ENCODE results near the gene DDX19B. TPM values are rescaled to one million over a fixed set of nuclear protein-coding genes. Genes with fewer than 3 reads are reported as not detected.

Gene DDX19B
- total and polyA plus RNA-seq, 8 donors, result 23.5 to 37.5 (median 33.6) TPM

DNA sequence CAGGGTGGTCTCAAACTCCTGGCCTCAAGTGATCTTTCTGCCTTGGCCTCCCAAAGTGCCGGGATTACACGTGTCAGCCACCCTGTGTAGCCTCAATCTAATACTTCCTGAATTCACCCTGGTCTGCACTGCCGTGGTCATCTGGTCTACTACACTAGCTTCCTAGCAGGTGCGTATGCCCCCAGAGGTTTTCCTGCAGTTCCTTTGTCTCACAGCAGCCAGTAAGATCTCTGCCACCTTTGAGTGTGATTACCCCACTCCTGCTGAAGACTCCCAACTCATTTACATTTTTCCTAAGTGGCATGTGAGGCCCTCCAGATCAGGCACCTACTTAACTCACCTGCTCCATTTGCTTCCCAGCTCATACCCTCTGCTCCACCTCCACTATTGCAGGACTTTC lies 42.6 kb downstream of the DDX19B start:
- Histone ChIP-seq H3K4me1 (peaks cover 4 to 8% of the 10 kb centered on the region in 2 donors), H3K27me3 (no peaks in the 10 kb centered on the region), H3K4me3 (no peak overlapping the region), H3K27ac (no peak overlapping the region), H3K36me3 (peaks cover 0 to 8% of the 10 kb centered on the region in 2 donors), H3K9me3 (no peaks in the 10 kb centered on the region)
- intact Hi-C loops (cut with DNase I), result no loop called here
- TF ChIP-seq, protein P1, sequence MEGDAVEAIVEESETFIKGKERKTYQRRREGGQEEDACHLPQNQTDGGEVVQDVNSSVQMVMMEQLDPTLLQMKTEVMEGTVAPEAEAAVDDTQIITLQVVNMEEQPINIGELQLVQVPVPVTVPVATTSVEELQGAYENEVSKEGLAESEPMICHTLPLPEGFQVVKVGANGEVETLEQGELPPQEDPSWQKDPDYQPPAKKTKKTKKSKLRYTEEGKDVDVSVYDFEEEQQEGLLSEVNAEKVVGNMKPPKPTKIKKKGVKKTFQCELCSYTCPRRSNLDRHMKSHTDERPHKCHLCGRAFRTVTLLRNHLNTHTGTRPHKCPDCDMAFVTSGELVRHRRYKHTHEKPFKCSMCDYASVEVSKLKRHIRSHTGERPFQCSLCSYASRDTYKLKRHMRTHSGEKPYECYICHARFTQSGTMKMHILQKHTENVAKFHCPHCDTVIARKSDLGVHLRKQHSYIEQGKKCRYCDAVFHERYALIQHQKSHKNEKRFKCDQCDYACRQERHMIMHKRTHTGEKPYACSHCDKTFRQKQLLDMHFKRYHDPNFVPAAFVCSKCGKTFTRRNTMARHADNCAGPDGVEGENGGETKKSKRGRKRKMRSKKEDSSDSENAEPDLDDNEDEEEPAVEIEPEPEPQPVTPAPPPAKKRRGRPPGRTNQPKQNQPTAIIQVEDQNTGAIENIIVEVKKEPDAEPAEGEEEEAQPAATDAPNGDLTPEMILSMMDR (IDR thresholded peaks at IDR 0.05), result no peak
- DNase-seq (no peak), ATAC-seq (no peak)

DNA sequence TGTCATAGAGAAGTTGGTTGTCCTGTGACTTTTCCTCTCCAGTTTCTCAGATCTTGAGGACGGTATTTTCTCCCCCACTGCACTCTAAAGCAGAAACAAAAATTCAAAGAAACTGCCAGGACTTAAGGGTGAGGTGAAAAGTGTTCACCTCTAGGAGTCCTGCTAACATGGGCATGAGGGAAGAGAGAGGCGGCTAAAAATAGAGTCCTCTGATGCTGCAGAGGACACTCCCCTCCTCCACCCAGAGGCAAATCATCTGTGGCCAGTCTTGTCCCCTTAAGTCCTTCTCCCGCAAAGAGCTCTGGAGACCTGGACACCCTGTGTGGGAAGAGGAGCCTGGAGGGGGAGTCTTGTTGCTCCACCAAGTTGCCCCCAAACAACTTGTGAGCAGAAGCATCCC lies 43.0 kb downstream of the DDX19B start:
- Histone ChIP-seq H3K4me3 (no peak overlapping the region), H3K4me1 (peaks cover 4 to 8% of the 10 kb centered on the region in 2 donors), H3K27me3 (no peaks in the 10 kb centered on the region), H3K27ac (no peak overlapping the region), H3K9me3 (no peaks in the 10 kb centered on the region), H3K36me3 (peaks cover 0 to 5% of the 10 kb centered on the region in 2 donors)
- intact Hi-C loops (cut with DNase I), result no loop called here
- TF ChIP-seq, protein P1 (IDR thresholded peaks at IDR 0.05), result no peak
- DNase-seq (no peak), ATAC-seq (no peak)

DNA sequence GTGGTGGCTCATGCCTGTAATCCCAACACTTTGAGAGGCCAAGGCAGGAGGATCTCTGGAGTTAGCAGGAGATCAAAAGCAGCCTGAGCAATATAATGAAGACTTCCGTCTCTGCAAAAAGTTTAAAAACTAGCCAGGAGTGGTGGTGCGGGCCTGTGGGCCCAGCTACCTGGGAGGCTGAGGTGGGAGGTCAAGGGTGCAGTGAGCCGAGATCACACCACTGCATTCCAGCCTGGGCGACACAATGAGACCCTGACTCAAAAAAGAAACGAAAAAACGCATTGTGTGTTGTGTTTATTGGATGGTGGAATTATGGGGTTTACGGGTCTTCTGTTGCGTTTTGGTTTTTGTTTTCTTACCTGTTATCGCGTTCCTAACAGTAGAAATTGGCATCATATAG lies 46.9 kb downstream of the DDX19B start:
- Histone ChIP-seq H3K4me3 (peak overlapping the region; percentile 64 to 85), H3K27ac (no peak overlapping the region), H3K4me1 (peaks cover 13 to 24% of the 10 kb centered on the region in 2 donors), H3K36me3 (peaks cover 0 to 11% of the 10 kb centered on the region in 2 donors), H3K9me3 (no peaks in the 10 kb centered on the region), H3K27me3 (no peaks in the 10 kb centered on the region)
- DNase-seq (no peak), ATAC-seq (no peak)
- TF ChIP-seq, protein P1 (IDR thresholded peaks at IDR 0.05), result no peak
- intact Hi-C loops (cut with DNase I), result no loop called here

DNA sequence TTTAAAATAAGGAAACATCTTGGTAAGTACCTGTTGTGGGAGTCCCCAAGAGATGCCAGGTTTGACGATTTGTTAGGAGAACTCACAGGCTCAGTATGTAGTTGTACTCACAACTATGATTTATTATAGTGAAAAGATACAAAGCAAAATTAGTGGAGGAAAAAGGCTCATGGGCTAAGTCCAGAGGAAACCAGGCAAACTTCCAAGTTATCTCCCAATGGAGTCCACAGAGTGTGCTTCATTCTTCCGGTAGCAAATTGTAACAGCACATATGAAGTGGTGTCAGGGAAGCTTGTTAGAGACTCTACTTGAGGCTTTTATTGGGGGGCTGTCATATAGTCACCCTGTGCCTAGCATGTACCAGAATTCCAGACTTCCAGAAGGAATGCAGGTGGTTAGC lies 50.0 kb downstream of the DDX19B start:
- no peaks in the 10 kb centered on the region for H3K9me3 ChIP-seq
- no peaks in the 10 kb centered on the region for H3K27me3 ChIP-seq
- TF ChIP-seq, protein P1 (IDR thresholded peaks at IDR 0.05), result no peak
- no peak for DNase-seq
- peaks cover 0 to 42% of the 10 kb centered on the region in 2 donors for H3K36me3 ChIP-seq
- no peak overlapping the region for H3K4me3 ChIP-seq
- no peak for ATAC-seq
- no peak overlapping the region for H3K27ac ChIP-seq
- H3K4me1 ChIP-seq, result peaks cover 13 to 24% of the 10 kb centered on the region in 2 donors
- intact Hi-C loops (cut with DNase I), result no loop called here

DNA sequence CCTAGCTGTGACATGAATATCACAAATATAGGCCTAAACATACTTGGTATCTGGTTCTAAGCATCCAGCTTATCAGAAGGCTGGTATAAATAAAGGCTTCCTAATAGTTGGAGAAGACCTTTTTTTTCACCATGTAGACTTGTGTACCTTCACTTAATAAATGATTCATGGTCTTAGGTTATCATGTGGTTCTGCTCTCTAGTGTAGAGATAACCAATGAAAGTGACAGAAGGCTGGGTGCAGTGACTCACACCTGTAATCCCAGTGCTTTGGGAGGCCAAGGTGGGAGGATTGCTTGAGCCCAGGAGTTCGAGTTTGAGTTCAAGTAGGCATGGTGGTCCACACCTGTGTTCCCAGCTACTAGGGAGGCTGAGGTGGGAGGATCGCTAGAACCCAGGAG lies 50.8 kb downstream of the DDX19B start:
- intact Hi-C loops (cut with DNase I), result no loop called here
- Histone ChIP-seq H3K4me1 (peaks cover 13 to 24% of the 10 kb centered on the region in 2 donors), H3K9me3 (no peaks in the 10 kb centered on the region), H3K27me3 (no peaks in the 10 kb centered on the region), H3K4me3 (no peak overlapping the region), H3K27ac (no peak overlapping the region), H3K36me3 (peaks cover 0 to 50% of the 10 kb centered on the region in 2 donors)
- no peak for ATAC-seq
- DNase-seq, result no peak
- TF ChIP-seq, protein P1 (IDR thresholded peaks at IDR 0.05), result no peak
